Activated T-cell treated with anti-CD3 and anti-CD28 coated beads for 24 hours (primary cell): ENCODE results near the gene TTC22.

Experiments used
- DNase-seq: peaks from one replicate; pipeline ENCODE4 v3.0.0-alpha.2; 2020; ENCODE audit warnings: low read depth

Gene TTC22

DNA sequence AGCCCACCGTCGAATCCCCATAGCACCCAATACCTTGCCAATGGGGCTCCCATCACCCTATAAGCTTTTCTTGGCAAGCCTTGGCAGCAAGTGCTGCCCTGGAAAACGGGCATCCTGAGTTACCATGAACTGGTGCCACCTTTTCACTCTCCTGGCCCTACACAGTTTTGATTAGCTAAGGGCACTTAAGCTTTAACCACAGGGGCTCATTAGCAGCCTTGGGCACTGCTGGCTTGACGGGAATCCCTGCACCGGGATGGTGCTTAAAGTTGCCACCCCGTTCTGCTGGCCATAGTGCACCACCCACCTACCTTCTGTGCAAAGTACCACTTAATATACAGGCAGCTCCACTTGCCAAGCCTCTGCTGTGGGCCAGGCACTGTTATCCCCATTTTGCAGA is 50.5 kb downstream of the TTC22 start:
- no peak for DNase-seq

- DNase-seq, result no peak
Observed at GRCh38 chr1:54748094-54748835, 52.9 kb downstream of the TTC22 start.

- no peak for DNase-seq
Observed at GRCh38 chr1:54745864-54746263, 55.3 kb downstream of the TTC22 start.

DNA sequence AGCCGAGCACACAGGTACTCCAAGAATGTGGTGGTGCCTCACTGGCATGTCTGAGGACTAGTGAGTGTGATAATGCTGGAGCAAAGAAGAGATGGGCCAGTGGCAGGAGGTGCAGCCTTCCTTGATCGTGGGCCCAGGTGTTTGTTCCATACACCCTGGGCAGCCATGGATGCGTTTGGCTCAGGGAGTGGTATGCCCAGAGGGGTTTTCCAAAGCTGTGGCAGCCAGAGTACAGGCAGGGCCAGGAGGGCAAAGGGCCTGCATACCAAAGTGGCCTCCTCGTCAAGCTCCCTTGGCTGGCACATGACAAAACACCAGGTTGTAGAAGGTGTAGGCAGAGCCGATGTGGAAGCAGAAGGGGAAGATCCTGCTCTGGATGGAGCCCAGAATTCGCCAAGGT is 55.8 kb downstream of the TTC22 start:
- DNase-seq, result no peak

DNA sequence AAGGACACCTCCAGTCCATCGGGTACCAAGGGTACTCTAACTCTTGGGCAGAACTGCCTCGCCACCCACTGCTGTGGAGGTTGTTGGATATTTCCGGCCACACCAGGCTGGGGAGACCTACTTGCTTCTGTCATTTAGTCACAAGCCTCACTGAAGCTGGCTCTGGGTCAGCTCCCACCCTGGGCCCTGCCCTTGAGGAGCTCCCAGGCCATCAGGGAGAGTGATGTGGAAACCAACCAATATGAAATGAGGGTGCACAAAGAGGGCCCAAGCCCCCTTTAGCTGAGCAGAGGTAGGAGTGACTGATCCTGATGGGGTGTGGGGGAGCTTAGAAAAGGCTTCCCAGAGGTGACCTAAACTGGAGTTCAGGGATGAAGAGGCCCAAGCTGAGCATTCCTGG is 56.4 kb downstream of the TTC22 start:
- DNase-seq, result no peak

GRCh38 chr1:54743416-54744226 is 57.5 kb downstream of the TTC22 start:
- DNase-seq, result no peak

DNA sequence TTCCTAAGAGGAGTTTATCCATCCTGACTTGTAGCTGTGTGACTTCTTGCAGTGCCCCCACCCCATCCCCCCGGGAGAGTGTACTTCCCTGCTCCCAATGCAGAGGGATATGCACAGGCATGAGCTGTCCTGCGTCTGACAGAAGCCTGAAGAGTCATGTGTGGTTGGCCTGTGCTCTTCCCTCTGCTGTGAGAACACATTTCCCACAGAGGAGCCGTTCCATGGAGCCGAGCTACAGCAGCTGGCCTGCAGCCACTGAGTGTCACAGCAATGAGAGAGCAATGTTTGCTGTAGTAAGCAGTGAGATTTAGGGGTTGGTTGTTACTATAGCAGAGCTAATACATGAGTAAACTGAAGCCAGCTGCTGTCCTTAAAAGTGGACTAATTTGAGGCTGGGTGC is 58.8 kb downstream of the TTC22 start:
- no peak for DNase-seq

DNA sequence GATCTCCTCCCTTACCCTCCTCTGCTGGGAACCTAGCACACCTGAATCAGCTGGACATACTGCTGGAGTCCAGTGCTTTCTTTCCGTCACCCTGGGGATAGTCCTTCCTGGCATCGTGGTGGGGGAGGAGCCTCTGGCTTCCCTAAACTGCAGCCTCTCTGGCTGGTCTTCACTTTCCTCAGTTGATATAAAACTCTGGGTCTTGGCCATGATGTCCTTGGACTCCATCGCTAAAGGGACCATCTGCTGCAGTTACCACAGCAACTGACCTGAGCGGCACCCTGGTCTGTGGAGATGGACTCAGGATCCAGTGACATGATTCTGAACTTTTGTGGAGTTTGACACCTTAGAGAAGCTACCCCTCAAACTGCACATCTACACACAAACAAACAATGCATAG is 59.6 kb downstream of the TTC22 start:
- DNase-seq, result no peak

DNA sequence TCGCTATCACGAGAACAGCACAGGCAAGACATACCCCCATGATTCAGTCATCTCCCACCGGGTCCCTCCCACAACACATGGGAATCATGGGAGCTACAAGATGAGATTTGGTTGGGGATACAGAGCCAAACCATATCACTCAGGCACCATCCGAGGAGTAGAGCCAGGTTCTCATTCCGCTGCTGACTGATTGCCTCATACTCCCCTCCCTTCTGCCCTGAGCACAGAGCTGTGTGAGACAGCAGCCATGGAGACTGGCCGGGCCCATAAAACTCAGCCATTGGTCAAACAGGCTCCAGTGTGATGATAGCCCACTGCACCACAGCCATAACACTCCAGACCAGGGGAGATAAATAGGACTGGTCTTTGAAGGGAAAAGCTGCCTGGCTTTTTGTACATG is 62.9 kb downstream of the TTC22 start:
- no peak for DNase-seq

GRCh38 chr1:54736685-54737084 is 64.4 kb downstream of the TTC22 start:
- no peak for DNase-seq
